Neural progenitor cell (in vitro differentiated cells): Measurements from ENCODE around the gene IL2RG. TPM values are rescaled to one million over a fixed set of nuclear protein-coding genes. Genes with fewer than 3 reads are reported as not detected.

ENCODE experiments used
- DNase-seq: peaks from one replicate; pipeline ENCODE4 v3.0.0-alpha.2; 2016; ENCODE audit warnings: low spot score
- H2AFZ ChIP-seq: fragments of 200-600 bp; sonication (generic); replicated peaks from 2 replicates; pipeline ENCODE4 v1.6.1; 2016; ENCODE audit warnings: antibody characterized with exemption
- H3F3A ChIP-seq: fragments of 200-600 bp; sonication (generic); 2 replicates; pipeline ENCODE4 v1.6.1; 2016; ENCODE audit warnings: antibody characterized with exemption, low read depth
- H3K27ac ChIP-seq: fragments of 200-600 bp; sonication (generic); 2 replicates; pipeline ENCODE4 v1.5.1; 2016; ENCODE audit warnings: mild to moderate bottlenecking
- H3K27me3 ChIP-seq: fragments of 200-600 bp; sonication (generic); 2 replicates; pipeline ENCODE4 v1.6.1; 2016; ENCODE audit warnings: mild to moderate bottlenecking, moderate library complexity
- H3K36me3 ChIP-seq: fragments of 200-600 bp; sonication (generic); 2 replicates; pipeline ENCODE4 v1.5.1; 2016
- H3K4me1 ChIP-seq: fragments of 200-600 bp; sonication (generic); 2 replicates; pipeline ENCODE4 v1.6.1; 2016; ENCODE audit warnings: mixed run types
- H3K4me2 ChIP-seq: fragments of 200-600 bp; sonication (generic); 2 replicates; pipeline ENCODE4 v1.6.1; 2016
- H3K4me3 ChIP-seq: fragments of 200-600 bp; sonication (generic); 2 replicates; pipeline ENCODE4 v1.5.1; 2016
- H3K79me2 ChIP-seq: fragments of 200-600 bp; sonication (generic); 2 replicates; pipeline ENCODE4 v1.6.1; 2016; ENCODE audit warnings: low read depth
- H3K9ac ChIP-seq: fragments of 200-600 bp; sonication (generic); 2 replicates; pipeline ENCODE4 v1.6.1; 2016
- H3K9me3 ChIP-seq: fragments of 200-600 bp; sonication (generic); 2 replicates; pipeline ENCODE4 v1.5.1; 2016; ENCODE audit warnings: low read depth
- H4K20me1 ChIP-seq: fragments of 200-600 bp; sonication (generic); 2 replicates; pipeline ENCODE4 v1.6.1; 2016; ENCODE audit warnings: low read depth
- H3K27ac Mint-ChIP-seq: 3 replicates; pipeline ENCODE4 v1.8.0; 2021; ENCODE audit warnings: mixed read lengths
- H3K27me3 Mint-ChIP-seq: 2 replicates; pipeline ENCODE4 v1.8.0; 2022; ENCODE audit warnings: low read depth, mild to moderate bottlenecking, inconsistent platforms, moderate library complexity, mixed read lengths; ENCODE audit not compliant: insufficient read depth
- H3K36me3 Mint-ChIP-seq: 3 replicates; pipeline ENCODE4 v1.8.0; 2021; ENCODE audit warnings: mixed read lengths
- H3K4me1 Mint-ChIP-seq: 3 replicates; pipeline ENCODE4 v1.8.0; 2021; ENCODE audit warnings: mixed read lengths
- H3K4me3 Mint-ChIP-seq: 3 replicates; pipeline ENCODE4 v1.8.0; 2021; ENCODE audit warnings: mild to moderate bottlenecking, moderate library complexity, mixed read lengths
- H3K9me3 Mint-ChIP-seq: 3 replicates; pipeline ENCODE4 v1.8.0; 2020; ENCODE audit warnings: mixed read lengths
- CTCF ChIP-seq: fragments of 200-600 bp; sonication (generic); IDR thresholded peaks from 2 replicates; pipeline ENCODE4 v1.5.1; 2017; ENCODE audit warnings: antibody characterized with exemption, mild to moderate bottlenecking
- EZH2 ChIP-seq: fragments of 200-600 bp; sonication (generic); IDR thresholded peaks from 2 replicates; pipeline ENCODE4 v1.6.1; 2017; ENCODE audit warnings: antibody characterized with exemption, mild to moderate bottlenecking, moderate library complexity
- EZH2phosphoT487 ChIP-seq: fragments of 200-600 bp; sonication (generic); IDR thresholded peaks from 2 replicates; pipeline ENCODE4 v1.6.1; 2017; ENCODE audit warnings: antibody characterized with exemption
- small RNA-seq: library from RNA; depleted of rRNA; stranded (forward); fragments of <200 nt; gene quantifications from one replicate; pipeline ENCODE3, GENCODE V24; 2015
- total RNA-seq: library from RNA; depleted of rRNA; stranded (reverse); fragments of >200 nt; gene quantifications from 2 replicates; pipeline ENCODE4 v1.2.3, GENCODE V29; 2015; ENCODE audit warnings: low replicate concordance

The IL2RG gene
- total RNA-seq, 1 donor from 2014 or later = not detected

GRCh38 chrX:71060127-71060526, 51.2 kb downstream of the IL2RG start:
- Histone ChIP-seq H3K27ac (no peak overlapping the region), H3K36me3 (peaks cover 5% of the 10 kb centered on the region), H3K9me3 (no peaks in the 10 kb centered on the region), H3K9ac (no peak overlapping the region), H3K27me3 (no peaks in the 10 kb centered on the region), H4K20me1 (no peaks in the 10 kb centered on the region), H3K79me2 (peaks cover 12% of the 10 kb centered on the region), H3K4me3 (no peak overlapping the region), H3K4me2 (no peak overlapping the region), H3F3A (no peaks in the 10 kb centered on the region), H3K4me1 (no peaks in the 10 kb centered on the region), H2AFZ (no peak overlapping the region)
- H3K36me3 Mint-ChIP-seq = peaks cover 9% of the 10 kb centered on the region
- TF ChIP-seq CTCF (no peak), EZH2phosphoT487 (no peak), EZH2 (no peak)
- H3K4me3 Mint-ChIP-seq = no peak overlapping the region
- H3K4me1 Mint-ChIP-seq = no peaks in the 10 kb centered on the region
- no peaks in the 10 kb centered on the region for H3K27me3 Mint-ChIP-seq
- H3K9me3 Mint-ChIP-seq = peaks cover 2% of the 10 kb centered on the region
- no peak overlapping the region for H3K27ac Mint-ChIP-seq
- DNase-seq = no peak

- H3K79me2 ChIP-seq = no peaks in the 10 kb centered on the region
- peaks cover 5% of the 10 kb centered on the region for H3K36me3 ChIP-seq
- no peak for DNase-seq
- H2AFZ ChIP-seq = no peak overlapping the region
- no peaks in the 10 kb centered on the region for H3K4me1 ChIP-seq
- no peaks in the 10 kb centered on the region for H3F3A ChIP-seq
- no peak overlapping the region for H3K9ac ChIP-seq
- no peaks in the 10 kb centered on the region for H3K27me3 ChIP-seq
- H3K9me3 ChIP-seq = no peaks in the 10 kb centered on the region
- no peak overlapping the region for H3K27ac ChIP-seq
- H3K36me3 Mint-ChIP-seq = peaks cover 9% of the 10 kb centered on the region
- peaks cover 3% of the 10 kb centered on the region for H3K4me1 Mint-ChIP-seq
- no peak overlapping the region for H3K4me3 Mint-ChIP-seq
- H3K9me3 Mint-ChIP-seq = peaks cover 2% of the 10 kb centered on the region
- H4K20me1 ChIP-seq = no peaks in the 10 kb centered on the region
- no peak overlapping the region for H3K27ac Mint-ChIP-seq
- H3K4me3 ChIP-seq = no peak overlapping the region
- no peak overlapping the region for H3K4me2 ChIP-seq
- no peaks in the 10 kb centered on the region for H3K27me3 Mint-ChIP-seq
- TF ChIP-seq EZH2phosphoT487 (no peak), EZH2 (no peak)
These were observed 53.4 kb downstream of the IL2RG start for GRCh38 chrX:71057848-71058530.

Small RNA genes within 50 kb of the gene (small RNA-seq; reads per million reads assigned to genes)
- gene CXorf65 = not detected

Other genes with a start within 250 kb of the IL2RG start
- 0.03 TPM in 1 of 2 replicates, not detected in the other for gene TEX11, start 202.9 kb downstream of the IL2RG start, total RNA-seq
- 24.5 and 33.1 TPM in 2 replicates for gene SLC7A3, start 180.5 kb downstream of the IL2RG start, total RNA-seq
- 58.1 and 82.9 TPM in 2 replicates for gene SNX12, start 43.2 kb downstream of the IL2RG start, total RNA-seq
- gene FOXO4, start 15.7 kb downstream of the IL2RG start, total RNA-seq = 2.5 and 6.8 TPM in 2 replicates
- not detected in 2 replicates for gene CXorf65, start 4.8 kb downstream of the IL2RG start, total RNA-seq
- gene MED12, start 7.0 kb upstream of the IL2RG start, total RNA-seq = 27.0 and 40.2 TPM in 2 replicates
- 10.0 and 16.0 TPM in 2 replicates for gene NLGN3, start 33.3 kb upstream of the IL2RG start, total RNA-seq
- not detected in 2 replicates for gene GJB1, start 111.6 kb upstream of the IL2RG start, total RNA-seq
- 50.8 and 85.8 TPM in 2 replicates for gene ZMYM3, start 142.6 kb upstream of the IL2RG start, total RNA-seq
- gene NONO, start 172.1 kb upstream of the IL2RG start, total RNA-seq = 890 and 916 TPM in 2 replicates
- 0.99 and 4.8 TPM in 2 replicates for gene ITGB1BP2, start 190.2 kb upstream of the IL2RG start, total RNA-seq